Neural crest cell (in vitro differentiated cells): ENCODE measurements around the gene FLRT2. TPM values are rescaled to one million over a fixed set of nuclear protein-coding genes. Genes with fewer than 3 reads are reported as not detected.

Experiments
- DNase-seq: peaks from one replicate; pipeline ENCODE4 v3.0.0; 2021; ENCODE audit warnings: low read depth, mixed read lengths, low spot score
- H3K27ac Mint-ChIP-seq: one replicate; pipeline ENCODE4 v1.8.0; 2021; ENCODE audit warnings: mild to moderate bottlenecking, mixed read lengths; ENCODE audit not compliant: unreplicated experiment
- H3K27me3 Mint-ChIP-seq: 2 replicates; pipeline ENCODE4 v1.8.0; 2021; ENCODE audit warnings: low read depth, mild to moderate bottlenecking, mixed read lengths
- H3K36me3 Mint-ChIP-seq: 2 replicates; pipeline ENCODE4 v1.8.0; 2021; ENCODE audit warnings: low read depth, mild to moderate bottlenecking, mixed read lengths
- H3K4me1 Mint-ChIP-seq: 2 replicates; pipeline ENCODE4 v1.8.0; 2021; ENCODE audit warnings: mixed read lengths
- H3K4me3 Mint-ChIP-seq: one replicate; pipeline ENCODE4 v1.8.0; 2021; ENCODE audit warnings: mild to moderate bottlenecking, mixed read lengths
- H3K9me3 Mint-ChIP-seq: 2 replicates; pipeline ENCODE4 v1.8.0; 2021; ENCODE audit warnings: mixed read lengths
- total RNA-seq: library from RNA; stranded (reverse); gene quantifications from 2 replicates; pipeline ENCODE4 v1.2.1, GENCODE V29; 2021
- TF ChIP-seq, protein P1 (sequence below): fragments of 200-600 bp; sonication (generic); conservative IDR thresholded peaks from 2 replicates; pipeline ENCODE4 v1.5.0; 2021; ENCODE audit warnings: antibody characterized with exemption, mild to moderate bottlenecking

Gene FLRT2
- total RNA-seq, 1 donor from 2014 or later = 13.5 TPM

DNA sequence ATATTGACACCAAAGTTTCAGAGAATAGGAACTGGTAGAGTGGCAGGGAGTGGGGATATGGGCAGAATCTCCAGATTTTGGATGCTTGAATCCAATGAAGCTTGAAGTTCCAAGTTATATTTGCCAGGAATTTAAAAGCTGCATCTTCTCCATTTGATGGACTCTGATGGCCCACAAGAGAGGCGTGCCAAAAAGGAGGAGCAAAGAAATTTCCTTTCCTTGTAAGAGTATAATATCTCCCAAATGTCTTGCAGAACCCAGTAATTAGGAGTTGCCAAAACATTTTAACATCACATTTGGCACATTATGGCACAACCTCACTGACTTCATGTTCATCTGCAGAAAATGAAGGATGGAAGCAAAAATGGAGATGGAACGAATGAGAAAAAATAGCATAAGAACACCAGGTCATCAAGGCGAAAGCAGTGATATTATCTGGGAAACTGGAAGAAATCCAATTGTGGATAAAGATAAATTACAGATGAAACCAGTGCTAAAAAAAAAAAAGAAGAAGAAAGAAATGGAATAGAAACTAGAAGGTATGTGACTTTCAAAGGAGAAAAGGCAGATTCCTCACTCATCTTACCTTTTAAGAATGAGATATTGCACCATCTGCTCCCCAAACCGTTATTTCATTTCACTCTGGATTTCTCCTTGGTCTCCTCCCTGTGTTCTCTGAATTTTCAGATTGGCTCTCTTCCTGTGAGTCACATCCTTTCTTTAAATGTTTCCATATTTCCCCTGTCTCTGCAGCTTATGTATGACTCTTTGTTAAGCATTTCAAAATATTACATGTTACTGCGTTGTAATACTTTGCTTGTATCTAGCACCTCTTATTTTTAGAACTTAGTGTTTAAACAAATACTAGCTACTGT, 13.5 kb upstream of the FLRT2 start:
- no peaks in the 10 kb centered on the region for H3K9me3 Mint-ChIP-seq
- DNase-seq = no peak
- TF ChIP-seq, protein P1, sequence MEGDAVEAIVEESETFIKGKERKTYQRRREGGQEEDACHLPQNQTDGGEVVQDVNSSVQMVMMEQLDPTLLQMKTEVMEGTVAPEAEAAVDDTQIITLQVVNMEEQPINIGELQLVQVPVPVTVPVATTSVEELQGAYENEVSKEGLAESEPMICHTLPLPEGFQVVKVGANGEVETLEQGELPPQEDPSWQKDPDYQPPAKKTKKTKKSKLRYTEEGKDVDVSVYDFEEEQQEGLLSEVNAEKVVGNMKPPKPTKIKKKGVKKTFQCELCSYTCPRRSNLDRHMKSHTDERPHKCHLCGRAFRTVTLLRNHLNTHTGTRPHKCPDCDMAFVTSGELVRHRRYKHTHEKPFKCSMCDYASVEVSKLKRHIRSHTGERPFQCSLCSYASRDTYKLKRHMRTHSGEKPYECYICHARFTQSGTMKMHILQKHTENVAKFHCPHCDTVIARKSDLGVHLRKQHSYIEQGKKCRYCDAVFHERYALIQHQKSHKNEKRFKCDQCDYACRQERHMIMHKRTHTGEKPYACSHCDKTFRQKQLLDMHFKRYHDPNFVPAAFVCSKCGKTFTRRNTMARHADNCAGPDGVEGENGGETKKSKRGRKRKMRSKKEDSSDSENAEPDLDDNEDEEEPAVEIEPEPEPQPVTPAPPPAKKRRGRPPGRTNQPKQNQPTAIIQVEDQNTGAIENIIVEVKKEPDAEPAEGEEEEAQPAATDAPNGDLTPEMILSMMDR = no peak
- no peak overlapping the region for H3K4me3 Mint-ChIP-seq
- no peaks in the 10 kb centered on the region for H3K27me3 Mint-ChIP-seq
- H3K27ac Mint-ChIP-seq = no peak overlapping the region
- peaks cover 14% of the 10 kb centered on the region for H3K4me1 Mint-ChIP-seq
- H3K36me3 Mint-ChIP-seq = no peaks in the 10 kb centered on the region

- TF ChIP-seq, protein P1 = no peak
- peaks cover 14% of the 10 kb centered on the region for H3K4me1 Mint-ChIP-seq
- no peaks in the 10 kb centered on the region for H3K36me3 Mint-ChIP-seq
These were observed 12.7 kb upstream of the FLRT2 start for GRCh38 chr14:85517114-85517688.

GRCh38 chr14:85519661-85520305, 10.2 kb upstream of the FLRT2 start:
- no peaks in the 10 kb centered on the region for H3K27me3 Mint-ChIP-seq
- no peaks in the 10 kb centered on the region for H3K9me3 Mint-ChIP-seq
- no peak overlapping the region for H3K27ac Mint-ChIP-seq
- DNase-seq = no peak
- H3K4me3 Mint-ChIP-seq = no peak overlapping the region
- H3K36me3 Mint-ChIP-seq = no peaks in the 10 kb centered on the region
- peaks cover 14% of the 10 kb centered on the region for H3K4me1 Mint-ChIP-seq
- TF ChIP-seq, protein P1 = no peak

More at GRCh38 chr14:85517114-85517688, 12.7 kb upstream of the FLRT2 start:
- Mint-ChIP-seq H3K4me3 (no peak overlapping the region), H3K9me3 (no peaks in the 10 kb centered on the region), H3K27me3 (no peaks in the 10 kb centered on the region), H3K27ac (no peak overlapping the region)
- no peak for DNase-seq

DNA sequence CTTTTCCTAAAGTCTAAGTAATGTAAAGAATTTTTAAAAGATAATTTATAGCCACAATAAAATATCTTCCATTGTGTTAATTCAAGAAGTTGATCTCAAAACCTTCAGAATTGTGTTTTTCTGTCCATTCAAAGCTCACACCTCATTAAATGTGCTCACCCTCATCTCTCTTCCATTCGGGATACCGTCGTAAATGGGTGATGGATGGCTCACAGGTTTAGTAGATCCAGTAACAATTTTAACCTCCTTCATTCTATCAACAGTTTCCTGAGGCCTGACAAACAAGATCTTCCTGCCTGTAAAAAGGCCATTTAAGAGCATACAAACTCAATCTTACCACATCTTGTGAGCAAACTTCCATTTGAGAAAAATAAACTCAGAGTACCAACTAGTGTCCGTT, 9.4 kb upstream of the FLRT2 start:
- no peaks in the 10 kb centered on the region for H3K36me3 Mint-ChIP-seq
- peaks cover 14% of the 10 kb centered on the region for H3K4me1 Mint-ChIP-seq
- no peaks in the 10 kb centered on the region for H3K27me3 Mint-ChIP-seq
- TF ChIP-seq, protein P1 = no peak
- DNase-seq = no peak
- no peaks in the 10 kb centered on the region for H3K9me3 Mint-ChIP-seq
- no peak overlapping the region for H3K4me3 Mint-ChIP-seq
- H3K27ac Mint-ChIP-seq = no peak overlapping the region

DNA sequence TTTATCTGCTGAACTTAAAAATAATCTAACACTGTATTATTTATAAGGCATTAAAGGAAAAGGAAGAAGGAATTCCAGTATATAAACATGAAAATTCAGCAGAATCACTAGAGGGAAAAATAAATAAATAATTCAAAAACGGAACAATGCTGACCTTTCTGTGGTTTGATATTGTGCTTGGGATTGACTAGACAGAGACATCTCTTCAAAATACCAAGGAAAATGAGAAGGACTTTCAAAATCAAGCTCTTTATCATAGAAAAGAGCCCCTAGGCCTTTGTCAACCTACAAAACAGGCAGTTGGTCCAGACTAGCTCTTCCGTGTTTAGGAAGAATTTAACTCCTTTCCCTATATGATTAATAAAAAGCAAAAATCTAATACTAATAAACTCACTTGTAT, 6.3 kb upstream of the FLRT2 start:
- Mint-ChIP-seq H3K27me3 (peaks cover 12% of the 10 kb centered on the region), H3K4me3 (no peak overlapping the region), H3K9me3 (no peaks in the 10 kb centered on the region), H3K27ac (no peak overlapping the region), H3K4me1 (peaks cover 25% of the 10 kb centered on the region), H3K36me3 (no peaks in the 10 kb centered on the region)
- DNase-seq = no peak
- TF ChIP-seq, protein P1 = no peak
